Fibroblast of pulmonary artery (primary cell): ENCODE results near the gene NXPH2.

Source experiments
- DNase-seq: peaks from one replicate; pipeline ENCODE4 v3.0.0-alpha.2; 2010; ENCODE audit warnings: low read depth
- H3K4me3 ChIP-seq: replicated peaks from 2 replicates; pipeline ENCODE4 v1.5.1; 2011; ENCODE audit warnings: low read depth, mild to moderate bottlenecking, control low read depth, low read length, moderate library complexity
- CTCF ChIP-seq: IDR thresholded peaks from 2 replicates; pipeline ENCODE4 v1.5.1; 2011; ENCODE audit warnings: mild to moderate bottlenecking, control low read depth, low read length, inconsistent platforms; ENCODE audit errors: missing control alignments

Gene NXPH2

GRCh38 chr2:138703242-138703641 is 76.9 kb downstream of the NXPH2 start:
- no peak for TF ChIP-seq CTCF
- no peak overlapping the region for H3K4me3 ChIP-seq
- no peak for DNase-seq

GRCh38 chr2:138700716-138701115 is 79.5 kb downstream of the NXPH2 start:
- H3K4me3 ChIP-seq = no peak overlapping the region
- no peak for TF ChIP-seq CTCF
- no peak for DNase-seq

GRCh38 chr2:138699421-138699820 is 80.8 kb downstream of the NXPH2 start:
- TF ChIP-seq CTCF = no peak
- no peak for DNase-seq
- no peak overlapping the region for H3K4me3 ChIP-seq

GRCh38 chr2:138698428-138698827 is 81.8 kb downstream of the NXPH2 start:
- no peak for DNase-seq
- no peak for TF ChIP-seq CTCF
- no peak overlapping the region for H3K4me3 ChIP-seq

- no peak overlapping the region for H3K4me3 ChIP-seq
- no peak for TF ChIP-seq CTCF
- DNase-seq = no peak
Observed at GRCh38 chr2:138691667-138692066, 88.5 kb downstream of the NXPH2 start.

- H3K4me3 ChIP-seq = no peak overlapping the region
- TF ChIP-seq CTCF = no peak
- no peak for DNase-seq
Observed at GRCh38 chr2:138689705-138690104, 90.5 kb downstream of the NXPH2 start.

- TF ChIP-seq CTCF = no peak
- no peak for DNase-seq
- no peak overlapping the region for H3K4me3 ChIP-seq
Observed at GRCh38 chr2:138682163-138682562, 98.0 kb downstream of the NXPH2 start.
